ENCODE data around the gene HS3ST3B1. TPM values are rescaled to one million over a fixed set of nuclear protein-coding genes. Genes with fewer than 3 reads are reported as not detected.

Gene HS3ST3B1
- polyA plus RNA-seq, 3 donors = 25.6 to 27.9 (median 25.7) TPM

GRCh38 chr17:14398766-14399165 lies 97.9 kb downstream of the HS3ST3B1 start:
- DNase-seq (ENCODE audit: low read depth in 3 of 3, low spot score in 2 of 3) = no peak

Other genes with a start within 250 kb of the HS3ST3B1 start
- gene COX10, start 231.6 kb upstream of the HS3ST3B1 start, polyA plus RNA-seq (ENCODE audit: insufficient read length in 3 of 3) = 10 to 100 TPM; 17.5 to 19.8 (median 17.5) TPM
- gene CDRT15, start 64.2 kb upstream of the HS3ST3B1 start, polyA plus RNA-seq (ENCODE audit: insufficient read length in 3 of 3) = under 1 TPM; 0.44 to 0.61 (median 0.46) TPM